CD14-positive monocyte (primary cell): ENCODE results near the gene CRY1. TPM values are rescaled to one million over a fixed set of nuclear protein-coding genes. Genes with fewer than 3 reads are reported as not detected.

Experiments
- DNase-seq, 3 donors: peaks; one replicate each; pipeline ENCODE4 v3.0.0-alpha.2; 2011 to 2022
- H2AFZ ChIP-seq: 2 replicates; pipeline ENCODE4 v1.6.0; 2012; ENCODE audit warnings: mild to moderate bottlenecking, low read depth, low read length, inconsistent platforms; ENCODE audit not compliant: insufficient read depth, poor library complexity, severe bottlenecking
- H3K27ac ChIP-seq, 2 donors: 1 replicate in 1 of 2; 2 replicates in 1 of 2; pipeline ENCODE4 v1.5.1; 2012 to 2013; ENCODE audit warnings: low read length in 2 of 2, control low read depth in 1 of 2, inconsistent platforms in 1 of 2, low read depth in 1 of 2, mild to moderate bottlenecking in 1 of 2
- H3K27me3 ChIP-seq, 2 donors: one replicate each; pipeline versions ENCODE4 v1.6.0 to v1.6.1; 2011 to 2013; ENCODE audit warnings: low read length in 2 of 2; ENCODE audit not compliant: control insufficient read depth in 2 of 2, insufficient read depth in 2 of 2
- H3K36me3 ChIP-seq, 2 donors: replicated peaks in 1 of 2; 1 replicate in 1 of 2; 2 replicates in 1 of 2; pipeline versions ENCODE4 v1.5.1 to v1.6.1; 2012 to 2013; ENCODE audit warnings: low read length in 2 of 2, control low read depth in 1 of 2, inconsistent platforms in 1 of 2, mild to moderate bottlenecking in 1 of 2; ENCODE audit not compliant: insufficient read depth in 2 of 2, control insufficient read depth in 1 of 2
- H3K4me1 ChIP-seq, 2 donors: 1 replicate in 1 of 2; 2 replicates in 1 of 2; pipeline versions ENCODE4 v1.5.1 to v1.6.1; 2012 to 2013; ENCODE audit warnings: low read length in 2 of 2, control low read depth in 1 of 2, inconsistent platforms in 1 of 2, mild to moderate bottlenecking in 1 of 2, moderate library complexity in 1 of 2; ENCODE audit not compliant: insufficient read depth in 2 of 2, control insufficient read depth in 1 of 2
- H3K4me2 ChIP-seq: replicated peaks from 2 replicates; pipeline ENCODE3; 2012; ENCODE audit warnings: low read length, moderate library complexity, mild to moderate bottlenecking; ENCODE audit not compliant: poor library complexity, severe bottlenecking; ENCODE audit errors: extremely low read depth
- H3K4me3 ChIP-seq, 3 experiments: fragments of 200-600 bp in 1 of 3; sonication (generic) in 1 of 3; replicated peaks in 1 of 3; 1 replicate in 2 of 3; 2 replicates in 1 of 3; pipeline ENCODE4 v1.5.1; 2011 to 2013; ENCODE audit warnings: low read length in 3 of 3, mild to moderate bottlenecking in 3 of 3, control low read depth in 2 of 3, low read depth in 2 of 3, inconsistent platforms in 1 of 3, moderate library complexity in 1 of 3
- H3K79me2 ChIP-seq: 2 replicates; pipeline ENCODE4 v1.6.0; 2012; ENCODE audit warnings: mild to moderate bottlenecking, control low read depth, inconsistent platforms, low read length, moderate library complexity; ENCODE audit not compliant: insufficient read depth
- H3K9ac ChIP-seq: 2 replicates; pipeline ENCODE4 v1.6.0; 2017; ENCODE audit warnings: low read length, mild to moderate bottlenecking; ENCODE audit not compliant: insufficient read depth, poor library complexity, severe bottlenecking
- H3K9me3 ChIP-seq, 2 donors: replicated peaks in 1 of 2; 1 replicate in 1 of 2; 2 replicates in 1 of 2; pipeline versions ENCODE4 v1.5.1 to v1.6.1; 2012 to 2013; ENCODE audit warnings: low read length in 2 of 2, control low read depth in 1 of 2; ENCODE audit not compliant: control insufficient read depth in 1 of 2, insufficient read depth in 1 of 2
- H4K20me1 ChIP-seq: 2 replicates; pipeline ENCODE4 v1.6.0; 2012; ENCODE audit warnings: mild to moderate bottlenecking, low read length, control low read depth, moderate library complexity; ENCODE audit not compliant: insufficient read depth
- H3K27ac Mint-ChIP-seq, 7 donors: one replicate each; pipeline ENCODE4 v1.8.0; 2020; ENCODE audit warnings: mild to moderate bottlenecking in 7 of 7, mixed read lengths in 7 of 7, moderate library complexity in 6 of 7, inconsistent platforms in 2 of 7
- H3K27me3 Mint-ChIP-seq, 3 donors: one replicate each; pipeline ENCODE4 v1.8.0; 2021 to 2022; ENCODE audit warnings: low read depth in 3 of 3, mild to moderate bottlenecking in 3 of 3, mixed read lengths in 3 of 3, moderate library complexity in 3 of 3, inconsistent platforms in 1 of 3
- H3K36me3 Mint-ChIP-seq, 2 donors: one replicate each; pipeline ENCODE4 v1.8.0; 2020; ENCODE audit warnings: mixed read lengths in 2 of 2, inconsistent platforms in 1 of 2, mild to moderate bottlenecking in 1 of 2
- H3K4me1 Mint-ChIP-seq: one replicate; pipeline ENCODE4 v1.8.0; 2020; ENCODE audit warnings: mild to moderate bottlenecking, mixed read lengths
- H3K4me3 Mint-ChIP-seq, 2 donors: one replicate each; pipeline ENCODE4 v1.8.0; 2020; ENCODE audit warnings: mild to moderate bottlenecking in 2 of 2, mixed read lengths in 2 of 2, moderate library complexity in 1 of 2
- H3K9me3 Mint-ChIP-seq, 7 donors: one replicate each; pipeline ENCODE4 v1.8.0; 2020 to 2022; ENCODE audit warnings: mixed read lengths in 7 of 7, mild to moderate bottlenecking in 6 of 7, moderate library complexity in 6 of 7, inconsistent platforms in 2 of 7
- WGBS: methylation state at CpG from one replicate; pipeline ENCODE4 v1.1.5; 2013; ENCODE audit warnings: missing lambda C conversion rate; ENCODE audit not compliant: insufficient coverage; 5-methylcytosine and 5-hydroxymethylcytosine counted together
- intact Hi-C, 2 donors: fragments of 100-400 bp; cut with micrococcal nuclease; formaldehyde crosslinking; loops; one replicate each; pipeline versions ENCODE4 v1.15.0 to v1.15.1; 2023
- polyA plus RNA-seq, 3 donors: library from polyadenylated mRNA; depleted of rRNA in 1 of 3; unstranded in 2 of 3; stranded (reverse) in 1 of 3; fragments of 300-500 nt in 2 of 3; fragments of >200 nt in 1 of 3; fragmentation: Illumina TruSeq in 2 of 3; gene quantifications; 1 replicate in 2 of 3; 2 replicates in 1 of 3; pipeline ENCODE4 v1.2.3, GENCODE V29; 2012 to 2021
- TF ChIP-seq, protein P1 (sequence below): fragments of 200-600 bp; IDR thresholded peaks from one replicate; pipeline ENCODE4 v1.8.0; 2022; ENCODE audit warnings: antibody characterized with exemption, mild to moderate bottlenecking

Gene CRY1
- polyA plus RNA-seq, 3 donors: 3.8 to 7.7 (median 5.8) TPM

DNA sequence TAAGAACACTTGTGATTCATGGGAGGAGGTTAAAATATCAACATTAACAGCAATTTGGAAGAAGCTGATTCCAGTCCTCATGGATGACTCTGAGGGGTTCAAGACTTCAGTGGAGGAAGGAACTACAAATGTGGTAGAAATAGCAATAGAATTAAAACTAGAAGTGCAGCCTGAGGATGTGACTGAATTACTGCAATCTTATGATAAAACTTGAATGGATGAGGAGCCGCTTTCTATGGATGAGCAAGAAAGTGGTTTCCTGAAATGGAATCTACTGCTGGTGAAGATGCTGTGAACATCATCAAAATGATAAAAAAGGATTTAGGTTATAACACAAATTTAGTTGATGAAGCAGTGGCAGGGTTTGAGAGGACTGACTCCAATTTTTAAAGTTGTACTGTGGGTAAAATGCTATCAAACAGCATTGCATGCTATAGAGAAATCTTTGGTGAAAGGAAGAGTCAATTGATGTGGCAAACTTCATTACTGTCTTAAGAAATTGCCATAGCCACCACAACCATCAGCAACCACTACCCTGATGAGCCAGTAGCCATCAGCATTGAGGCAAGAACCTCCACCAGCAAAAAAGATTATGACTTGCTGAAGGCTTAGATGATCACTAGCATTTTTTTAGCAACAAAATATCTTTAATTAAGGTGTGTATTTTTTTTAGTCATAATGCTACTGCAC lies 80.5 kb downstream of the CRY1 start:
- no peaks in the 10 kb centered on the region for H4K20me1 ChIP-seq
- Mint-ChIP-seq H3K9me3 (peaks cover 0 to 18% (median 7%) of the 10 kb centered on the region in 7 donors), H3K4me1 (no peaks in the 10 kb centered on the region), H3K27me3 (no peaks in the 10 kb centered on the region), H3K27ac (no peak overlapping the region), H3K4me3 (no peak overlapping the region), H3K36me3 (peaks cover 5 to 6% of the 10 kb centered on the region in 2 donors)
- DNase-seq: no peak
- no peaks in the 10 kb centered on the region for H3K27me3 ChIP-seq
- H3K27ac ChIP-seq: no peak overlapping the region
- H3K36me3 ChIP-seq: no peaks in the 10 kb centered on the region
- no peak overlapping the region for H3K4me3 ChIP-seq
- no peak overlapping the region for H3K4me2 ChIP-seq
- H3K79me2 ChIP-seq: no peaks in the 10 kb centered on the region
- H3K9ac ChIP-seq: no peak overlapping the region
- no peaks in the 10 kb centered on the region for H3K4me1 ChIP-seq
- peaks cover 0 to 4% of the 10 kb centered on the region in 2 donors for H3K9me3 ChIP-seq
- no peak overlapping the region for H2AFZ ChIP-seq
- intact Hi-C loops: no loop called here
- TF ChIP-seq, protein P1, sequence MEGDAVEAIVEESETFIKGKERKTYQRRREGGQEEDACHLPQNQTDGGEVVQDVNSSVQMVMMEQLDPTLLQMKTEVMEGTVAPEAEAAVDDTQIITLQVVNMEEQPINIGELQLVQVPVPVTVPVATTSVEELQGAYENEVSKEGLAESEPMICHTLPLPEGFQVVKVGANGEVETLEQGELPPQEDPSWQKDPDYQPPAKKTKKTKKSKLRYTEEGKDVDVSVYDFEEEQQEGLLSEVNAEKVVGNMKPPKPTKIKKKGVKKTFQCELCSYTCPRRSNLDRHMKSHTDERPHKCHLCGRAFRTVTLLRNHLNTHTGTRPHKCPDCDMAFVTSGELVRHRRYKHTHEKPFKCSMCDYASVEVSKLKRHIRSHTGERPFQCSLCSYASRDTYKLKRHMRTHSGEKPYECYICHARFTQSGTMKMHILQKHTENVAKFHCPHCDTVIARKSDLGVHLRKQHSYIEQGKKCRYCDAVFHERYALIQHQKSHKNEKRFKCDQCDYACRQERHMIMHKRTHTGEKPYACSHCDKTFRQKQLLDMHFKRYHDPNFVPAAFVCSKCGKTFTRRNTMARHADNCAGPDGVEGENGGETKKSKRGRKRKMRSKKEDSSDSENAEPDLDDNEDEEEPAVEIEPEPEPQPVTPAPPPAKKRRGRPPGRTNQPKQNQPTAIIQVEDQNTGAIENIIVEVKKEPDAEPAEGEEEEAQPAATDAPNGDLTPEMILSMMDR: no peak
- 100% methylated on average over 1 of the region's 1 CpG for WGBS

DNA sequence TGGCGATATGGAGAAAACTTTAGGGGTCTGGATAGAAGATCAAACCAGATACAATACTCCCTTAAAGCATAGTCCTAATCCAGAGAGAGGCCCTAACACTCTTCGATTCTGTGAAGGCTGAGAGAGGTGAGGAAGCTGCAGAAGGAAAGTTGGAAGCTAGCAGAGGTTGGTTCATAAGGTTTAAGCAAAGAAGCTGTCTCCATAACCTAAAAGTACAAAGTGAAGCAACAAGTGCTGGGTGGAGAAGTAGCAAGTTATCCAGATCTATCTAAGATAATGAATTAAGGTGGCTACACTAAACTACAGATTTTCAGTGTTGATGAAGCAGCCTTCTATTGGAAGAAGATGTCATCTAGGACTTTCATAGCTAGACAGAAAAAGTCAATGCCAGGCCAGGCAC lies 81.8 kb downstream of the CRY1 start:
- Mint-ChIP-seq H3K4me3 (no peak overlapping the region), H3K9me3 (peaks cover 4 to 20% (median 12%) of the 10 kb centered on the region in 7 donors), H3K36me3 (peaks cover 2 to 4% of the 10 kb centered on the region in 2 donors), H3K27me3 (no peaks in the 10 kb centered on the region), H3K27ac (no peak overlapping the region), H3K4me1 (no peaks in the 10 kb centered on the region)
- Histone ChIP-seq H3K79me2 (no peaks in the 10 kb centered on the region), H3K9me3 (peaks cover 0 to 7% of the 10 kb centered on the region in 2 donors), H3K4me1 (no peaks in the 10 kb centered on the region), H3K9ac (no peak overlapping the region), H3K27me3 (no peaks in the 10 kb centered on the region), H3K4me2 (no peak overlapping the region), H3K36me3 (no peaks in the 10 kb centered on the region), H3K27ac (no peak overlapping the region), H4K20me1 (no peaks in the 10 kb centered on the region), H2AFZ (no peak overlapping the region), H3K4me3 (no peak overlapping the region)
- intact Hi-C loops: no loop called here
- TF ChIP-seq, protein P1: no peak
- no CpG with 5 or more reads among the region's 2 CpGs for WGBS
- no peak for DNase-seq
